Mesendoderm (in vitro differentiated cells): Measurements from ENCODE around the gene C16orf78.
A peak's percentile ranks its signal among the peaks of the same experiment; 100 is the strongest.

Source experiments
- DNase-seq: peaks from one replicate; pipeline ENCODE4 v3.0.0; 2013
- H2AK5ac ChIP-seq: 2 replicates; pipeline ENCODE4 v1.6.1; 2013; ENCODE audit warnings: low read length, inconsistent platforms
- H2BK120ac ChIP-seq: 2 replicates; pipeline ENCODE4 v1.6.1; 2013; ENCODE audit warnings: low read depth, mild to moderate bottlenecking, low read length, moderate library complexity, mixed read lengths
- H2BK15ac ChIP-seq: replicated peaks from 2 replicates; pipeline ENCODE4 v1.6.1; 2013; ENCODE audit warnings: low read depth, mild to moderate bottlenecking, moderate library complexity
- H2BK5ac ChIP-seq: 2 replicates; pipeline ENCODE4 v1.6.1; 2013; ENCODE audit warnings: low read length, inconsistent platforms
- H3K18ac ChIP-seq: 2 replicates; pipeline ENCODE4 v1.6.1; 2013; ENCODE audit warnings: mild to moderate bottlenecking, low read length, mixed read lengths
- H3K23ac ChIP-seq: one replicate; pipeline ENCODE4 v1.6.1; 2013; ENCODE audit warnings: low read length
- H3K27ac ChIP-seq: 2 replicates; pipeline ENCODE4 v1.5.1; 2013; ENCODE audit warnings: low read depth, mild to moderate bottlenecking, inconsistent platforms, low read length, moderate library complexity
- H3K27me3 ChIP-seq: 2 replicates; pipeline ENCODE4 v1.6.1; 2013; ENCODE audit warnings: low read length, control low read depth, mild to moderate bottlenecking, inconsistent platforms; ENCODE audit not compliant: insufficient read depth, poor library complexity
- H3K36me3 ChIP-seq: 2 replicates; pipeline ENCODE4 v1.6.1; 2013; ENCODE audit warnings: low read length, inconsistent platforms; ENCODE audit not compliant: control insufficient read depth, insufficient read depth
- H3K4ac ChIP-seq: one replicate; pipeline ENCODE4 v1.6.1; 2013; ENCODE audit warnings: low read depth, mild to moderate bottlenecking, low read length, moderate library complexity
- H3K4me1 ChIP-seq: 2 replicates; pipeline ENCODE4 v1.6.1; 2013; ENCODE audit warnings: low read depth, low read length, inconsistent platforms; ENCODE audit not compliant: control insufficient read depth
- H3K4me2 ChIP-seq: 2 replicates; pipeline ENCODE4 v1.6.1; 2013; ENCODE audit warnings: low read length
- H3K4me3 ChIP-seq: 2 replicates; pipeline ENCODE4 v1.5.1; 2013; ENCODE audit warnings: mild to moderate bottlenecking, low read length
- H3K56ac ChIP-seq: one replicate; pipeline ENCODE4 v1.6.1; 2013; ENCODE audit warnings: low read length
- H3K79me1 ChIP-seq: 2 replicates; pipeline ENCODE4 v1.6.1; 2013; ENCODE audit warnings: low read length, inconsistent platforms
- H3K79me2 ChIP-seq: 2 replicates; pipeline ENCODE4 v1.6.1; 2013; ENCODE audit warnings: mild to moderate bottlenecking, low read length; ENCODE audit not compliant: control insufficient read depth, insufficient read depth
- H3K9ac ChIP-seq: 2 replicates; pipeline ENCODE4 v1.6.1; 2013; ENCODE audit warnings: low read length, inconsistent platforms
- H4K5ac ChIP-seq: one replicate; pipeline ENCODE4 v1.6.1; 2013; ENCODE audit warnings: low read length
- H4K8ac ChIP-seq: one replicate; pipeline ENCODE4 v1.6.1; 2013; ENCODE audit warnings: low read depth, mild to moderate bottlenecking, control low read depth, low read length, moderate library complexity
- WGBS: extraction: QIAGEN DNeasy Blood & Tissue Kit; methylation state at CpG from one replicate; pipeline ENCODE4 v1.1.7; 2013; ENCODE audit warnings: low lambda C conversion rate, missing lambda C conversion rate; ENCODE audit not compliant: insufficient coverage; ENCODE audit errors: extremely low coverage; 5-methylcytosine and 5-hydroxymethylcytosine counted together

Gene C16orf78

DNA sequence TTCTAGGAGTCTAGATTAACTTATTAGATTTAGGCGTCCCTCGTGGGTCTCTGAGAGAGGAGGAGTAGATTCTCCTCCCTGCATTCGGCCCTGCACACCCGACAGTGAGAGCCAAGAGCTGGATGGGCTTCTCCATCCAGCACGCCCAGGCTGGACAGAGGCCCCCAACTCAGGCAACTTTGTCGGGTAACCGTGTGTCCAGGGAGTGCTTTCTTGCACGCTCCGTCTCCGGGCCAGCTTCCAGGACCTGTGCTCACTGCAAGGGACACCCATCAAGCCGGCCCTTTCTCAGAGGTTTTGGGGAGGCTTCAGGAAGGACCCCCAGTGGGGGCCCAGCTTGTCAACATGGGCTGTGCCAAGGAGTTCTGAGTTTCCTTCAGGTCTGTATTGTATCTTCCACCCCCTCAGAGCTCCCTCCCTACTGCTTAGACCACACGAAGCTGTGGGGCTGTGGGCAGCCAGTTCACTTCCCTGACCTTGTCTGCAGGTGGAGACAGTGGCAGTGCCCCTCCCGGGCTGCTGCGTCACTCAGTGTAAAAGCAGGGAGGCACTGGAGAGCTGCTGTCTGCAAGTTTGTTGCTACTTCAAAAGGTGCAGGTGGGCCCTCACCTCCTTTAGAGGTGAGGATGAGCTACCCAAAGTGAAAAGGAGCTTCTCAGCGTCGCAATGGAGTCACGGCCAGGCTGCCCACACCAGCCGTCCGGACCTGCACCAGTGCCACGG lies 24.0 kb upstream of the C16orf78 start:
- H3K36me3 ChIP-seq: no peaks in the 10 kb centered on the region
- H3K4ac ChIP-seq: no peak overlapping the region
- no peak for DNase-seq
- no peak overlapping the region for H3K56ac ChIP-seq
- H3K27me3 ChIP-seq: no peaks in the 10 kb centered on the region
- H4K8ac ChIP-seq: no peak overlapping the region
- H3K9ac ChIP-seq: no peak overlapping the region
- H2BK5ac ChIP-seq: no peak overlapping the region
- no peak overlapping the region for H2BK15ac ChIP-seq
- H2AK5ac ChIP-seq: no peak overlapping the region
- WGBS: no CpG with 5 or more reads among the region's 20 CpGs
- no peak overlapping the region for H3K23ac ChIP-seq
- H3K79me2 ChIP-seq: no peaks in the 10 kb centered on the region
- H3K4me2 ChIP-seq: no peak overlapping the region
- H3K4me3 ChIP-seq: no peak overlapping the region
- H4K5ac ChIP-seq: no peak overlapping the region
- H3K79me1 ChIP-seq: no peaks in the 10 kb centered on the region
- H3K18ac ChIP-seq: no peak overlapping the region
- H2BK120ac ChIP-seq: no peak overlapping the region
- no peak overlapping the region for H3K27ac ChIP-seq
- no peaks in the 10 kb centered on the region for H3K4me1 ChIP-seq

- Histone ChIP-seq H3K18ac (no peak overlapping the region), H3K79me1 (no peaks in the 10 kb centered on the region), H2BK120ac (no peak overlapping the region), H4K5ac (no peak overlapping the region), H3K4me1 (no peaks in the 10 kb centered on the region), H3K36me3 (no peaks in the 10 kb centered on the region), H3K4me2 (no peak overlapping the region), H3K56ac (no peak overlapping the region), H3K23ac (no peak overlapping the region), H2AK5ac (no peak overlapping the region), H2BK5ac (no peak overlapping the region), H3K79me2 (no peaks in the 10 kb centered on the region), H3K27me3 (no peaks in the 10 kb centered on the region), H4K8ac (no peak overlapping the region), H3K27ac (no peak overlapping the region), H3K4ac (no peak overlapping the region), H3K4me3 (no peak overlapping the region), H2BK15ac (no peak overlapping the region), H3K9ac (no peak overlapping the region)
- WGBS: no CpG with 5 or more reads among the region's 25 CpGs
- DNase-seq: peak; percentile 72
Measured at GRCh38 chr16:49350265-49351095, 23.1 kb upstream of the C16orf78 start.

DNA sequence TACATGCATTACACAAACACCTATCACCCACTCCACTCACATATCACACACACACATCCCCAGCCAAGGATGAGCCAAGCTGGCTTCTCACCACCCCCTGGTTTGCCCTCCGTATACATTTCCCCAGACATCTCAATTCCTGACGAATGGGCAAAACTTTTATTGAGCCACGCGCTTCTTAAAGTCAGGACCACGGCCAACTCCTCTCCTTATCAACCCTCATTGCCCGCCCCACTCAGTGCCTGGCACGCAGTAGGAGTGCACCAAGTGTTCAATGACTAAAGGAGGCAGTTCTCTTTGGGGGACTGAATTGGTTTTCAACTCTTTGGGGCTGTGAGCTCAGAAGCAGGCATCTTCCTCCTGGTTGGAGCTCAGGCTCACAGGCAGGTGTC lies 22.5 kb upstream of the C16orf78 start:
- no peak overlapping the region for H2BK15ac ChIP-seq
- H3K23ac ChIP-seq: no peak overlapping the region
- peak; percentile 49 for DNase-seq
- WGBS: no CpG with 5 or more reads among the region's 7 CpGs
- H2BK120ac ChIP-seq: no peak overlapping the region
- H2AK5ac ChIP-seq: no peak overlapping the region
- no peaks in the 10 kb centered on the region for H3K36me3 ChIP-seq
- H3K4me3 ChIP-seq: no peak overlapping the region
- no peak overlapping the region for H3K18ac ChIP-seq
- no peaks in the 10 kb centered on the region for H3K79me2 ChIP-seq
- no peak overlapping the region for H3K4ac ChIP-seq
- H3K79me1 ChIP-seq: no peaks in the 10 kb centered on the region
- H3K9ac ChIP-seq: no peak overlapping the region
- H3K27ac ChIP-seq: no peak overlapping the region
- H3K27me3 ChIP-seq: no peaks in the 10 kb centered on the region
- H3K56ac ChIP-seq: no peak overlapping the region
- H3K4me2 ChIP-seq: no peak overlapping the region
- no peaks in the 10 kb centered on the region for H3K4me1 ChIP-seq
- H4K8ac ChIP-seq: no peak overlapping the region
- H4K5ac ChIP-seq: no peak overlapping the region
- no peak overlapping the region for H2BK5ac ChIP-seq

DNA sequence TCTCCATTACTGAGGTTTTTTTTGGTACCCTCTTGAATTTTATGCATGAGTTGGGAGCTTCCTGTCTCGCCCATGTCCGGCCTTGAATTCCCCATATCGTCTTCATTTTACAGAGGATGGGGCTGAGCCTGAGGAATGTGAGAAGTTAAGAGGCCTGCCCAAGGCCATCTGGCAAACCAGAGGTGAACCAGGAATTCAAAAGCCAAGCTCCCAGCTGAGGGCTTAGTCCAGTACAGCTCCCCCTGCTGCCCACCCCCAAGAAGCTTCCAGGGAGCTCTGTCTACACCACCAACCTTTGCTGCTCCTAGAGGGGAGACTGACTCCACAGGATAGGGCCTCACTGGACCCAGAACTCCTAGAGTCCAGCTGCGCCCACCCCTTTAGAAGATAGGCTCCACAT lies 20.7 kb upstream of the C16orf78 start:
- Histone ChIP-seq H2BK120ac (no peak overlapping the region), H3K36me3 (no peaks in the 10 kb centered on the region), H2BK15ac (no peak overlapping the region), H2BK5ac (no peak overlapping the region), H3K23ac (no peak overlapping the region), H3K4me1 (no peaks in the 10 kb centered on the region), H4K8ac (no peak overlapping the region), H3K27ac (no peak overlapping the region), H3K4ac (no peak overlapping the region), H3K18ac (no peak overlapping the region), H2AK5ac (no peak overlapping the region), H3K27me3 (no peaks in the 10 kb centered on the region), H3K4me3 (no peak overlapping the region), H3K9ac (no peak overlapping the region), H3K79me2 (no peaks in the 10 kb centered on the region), H3K56ac (no peak overlapping the region), H3K4me2 (no peak overlapping the region), H3K79me1 (no peaks in the 10 kb centered on the region), H4K5ac (no peak overlapping the region)
- no CpG with 5 or more reads among the region's 4 CpGs for WGBS
- peak; percentile 87 for DNase-seq

- Histone ChIP-seq H3K23ac (no peak overlapping the region), H3K27ac (no peak overlapping the region), H4K8ac (no peak overlapping the region), H3K79me1 (no peaks in the 10 kb centered on the region), H2AK5ac (no peak overlapping the region), H4K5ac (no peak overlapping the region), H3K4me1 (no peaks in the 10 kb centered on the region), H3K4ac (no peak overlapping the region), H3K18ac (no peak overlapping the region), H3K56ac (no peak overlapping the region), H2BK15ac (no peak overlapping the region), H2BK120ac (no peak overlapping the region), H3K27me3 (no peaks in the 10 kb centered on the region), H3K4me2 (no peak overlapping the region), H3K4me3 (no peak overlapping the region), H3K36me3 (no peaks in the 10 kb centered on the region), H2BK5ac (no peak overlapping the region), H3K9ac (no peak overlapping the region), H3K79me2 (no peaks in the 10 kb centered on the region)
- no CpG with 5 or more reads among the region's 5 CpGs for WGBS
- no peak for DNase-seq
Measured at GRCh38 chr16:49353680-49354079, 19.9 kb upstream of the C16orf78 start.
